Measurements from ENCODE around the gene ARL17B. TPM values are rescaled to one million over a fixed set of nuclear protein-coding genes. Genes with fewer than 3 reads are reported as not detected.
A peak's percentile ranks its signal among the peaks of the same experiment; 100 is the strongest.
"Not testable (repeated sequence)": the region's sequence is repeated elsewhere in the genome, so short reads cannot be mapped to it uniquely, and the experiment has no call there.

Gene ARL17B
- polyA plus RNA-seq, 1 donor = 13.4 TPM

GRCh38 chr17:46253722-46254121 lies 107.8 kb downstream of the ARL17B start:
- DNase-seq = peak in 1 of 2 donors; percentile 21
- H3K4me3 ChIP-seq (ENCODE audit: low read length); H3K4me1 ChIP-seq (ENCODE audit: control insufficient read depth, insufficient read depth, low read length); H3K9me3 ChIP-seq (ENCODE audit: control insufficient read depth, low read depth, low read length); H3K27me3 ChIP-seq (ENCODE audit: control insufficient read depth, insufficient read depth, low read length); H3K36me3 ChIP-seq (ENCODE audit: control insufficient read depth, insufficient read depth, low read length); H3K27ac ChIP-seq (ENCODE audit: low read length): not testable (repeated sequence)
- no CpG with 5 or more reads among the region's 8 CpGs for WGBS (ENCODE audit: insufficient coverage, low lambda C conversion rate)

GRCh38 chr17:46252804-46253203 lies 108.8 kb downstream of the ARL17B start:
- not testable (repeated sequence) for H3K27ac ChIP-seq (ENCODE audit: low read length); H3K27me3 ChIP-seq (ENCODE audit: control insufficient read depth, insufficient read depth, low read length); H3K9me3 ChIP-seq (ENCODE audit: control insufficient read depth, low read depth, low read length); H3K4me1 ChIP-seq (ENCODE audit: control insufficient read depth, insufficient read depth, low read length); H3K36me3 ChIP-seq (ENCODE audit: control insufficient read depth, insufficient read depth, low read length); DNase-seq; H3K4me3 ChIP-seq (ENCODE audit: low read length)
- WGBS (ENCODE audit: insufficient coverage, low lambda C conversion rate) = no CpG with 5 or more reads among the region's 31 CpGs

GRCh38 chr17:46249153-46249552 lies 112.4 kb downstream of the ARL17B start:
- H3K4me3 ChIP-seq (ENCODE audit: low read length); H3K27ac ChIP-seq (ENCODE audit: low read length); H3K9me3 ChIP-seq (ENCODE audit: control insufficient read depth, low read depth, low read length); DNase-seq; H3K27me3 ChIP-seq (ENCODE audit: control insufficient read depth, insufficient read depth, low read length); H3K4me1 ChIP-seq (ENCODE audit: control insufficient read depth, insufficient read depth, low read length); H3K36me3 ChIP-seq (ENCODE audit: control insufficient read depth, insufficient read depth, low read length): not testable (repeated sequence)
- 100% methylated on average over 2 of the region's 3 CpGs for WGBS (ENCODE audit: insufficient coverage, low lambda C conversion rate)

GRCh38 chr17:46244949-46245768 lies 116.4 kb downstream of the ARL17B start:
- not testable (repeated sequence) for H3K36me3 ChIP-seq (ENCODE audit: control insufficient read depth, insufficient read depth, low read length); H3K4me1 ChIP-seq (ENCODE audit: control insufficient read depth, insufficient read depth, low read length); H3K27me3 ChIP-seq (ENCODE audit: control insufficient read depth, insufficient read depth, low read length); H3K9me3 ChIP-seq (ENCODE audit: control insufficient read depth, low read depth, low read length); H3K4me3 ChIP-seq (ENCODE audit: low read length); H3K27ac ChIP-seq (ENCODE audit: low read length); DNase-seq
- WGBS (ENCODE audit: insufficient coverage, low lambda C conversion rate) = 80% methylated on average over 1 of the region's 14 CpGs

GRCh38 chr17:46244339-46244913 lies 117.1 kb downstream of the ARL17B start:
- not testable (repeated sequence) for DNase-seq; H3K36me3 ChIP-seq (ENCODE audit: control insufficient read depth, insufficient read depth, low read length); H3K27me3 ChIP-seq (ENCODE audit: control insufficient read depth, insufficient read depth, low read length); H3K27ac ChIP-seq (ENCODE audit: low read length); H3K9me3 ChIP-seq (ENCODE audit: control insufficient read depth, low read depth, low read length); H3K4me1 ChIP-seq (ENCODE audit: control insufficient read depth, insufficient read depth, low read length); H3K4me3 ChIP-seq (ENCODE audit: low read length)
- no CpG with 5 or more reads among the region's 27 CpGs for WGBS (ENCODE audit: insufficient coverage, low lambda C conversion rate)

- not testable (repeated sequence) for H3K4me1 ChIP-seq (ENCODE audit: control insufficient read depth, insufficient read depth, low read length); H3K27ac ChIP-seq (ENCODE audit: low read length); DNase-seq; H3K27me3 ChIP-seq (ENCODE audit: control insufficient read depth, insufficient read depth, low read length); H3K36me3 ChIP-seq (ENCODE audit: control insufficient read depth, insufficient read depth, low read length); H3K4me3 ChIP-seq (ENCODE audit: low read length); H3K9me3 ChIP-seq (ENCODE audit: control insufficient read depth, low read depth, low read length)
- no CpG with 5 or more reads among the region's 23 CpGs for WGBS (ENCODE audit: insufficient coverage, low lambda C conversion rate)
Observed at GRCh38 chr17:46243928-46244327, 117.6 kb downstream of the ARL17B start.

- H3K36me3 ChIP-seq (ENCODE audit: control insufficient read depth, insufficient read depth, low read length) = not testable (repeated sequence)
Observed at GRCh38 chr17:46243505-46243904, 118.1 kb downstream of the ARL17B start.

GRCh38 chr17:46231359-46231758 lies 130.2 kb downstream of the ARL17B start:
- H3K27ac ChIP-seq (ENCODE audit: low read length); H3K27me3 ChIP-seq (ENCODE audit: control insufficient read depth, insufficient read depth, low read length); H3K36me3 ChIP-seq (ENCODE audit: control insufficient read depth, insufficient read depth, low read length); H3K4me3 ChIP-seq (ENCODE audit: low read length); H3K4me1 ChIP-seq (ENCODE audit: control insufficient read depth, insufficient read depth, low read length); H3K9me3 ChIP-seq (ENCODE audit: control insufficient read depth, low read depth, low read length); DNase-seq: not testable (repeated sequence)
- WGBS (ENCODE audit: insufficient coverage, low lambda C conversion rate) = no CpG with 5 or more reads among the region's 8 CpGs

More at GRCh38 chr17:46243505-46243904, 118.1 kb downstream of the ARL17B start:
- not testable (repeated sequence) for DNase-seq; H3K27me3 ChIP-seq (ENCODE audit: control insufficient read depth, insufficient read depth, low read length); H3K9me3 ChIP-seq (ENCODE audit: control insufficient read depth, low read depth, low read length); H3K4me3 ChIP-seq (ENCODE audit: low read length); H3K4me1 ChIP-seq (ENCODE audit: control insufficient read depth, insufficient read depth, low read length); H3K27ac ChIP-seq (ENCODE audit: low read length)
- WGBS (ENCODE audit: insufficient coverage, low lambda C conversion rate) = no CpG with 5 or more reads among the region's 38 CpGs

- H3K27me3 ChIP-seq (ENCODE audit: control insufficient read depth, insufficient read depth, low read length); H3K9me3 ChIP-seq (ENCODE audit: control insufficient read depth, low read depth, low read length); H3K36me3 ChIP-seq (ENCODE audit: control insufficient read depth, insufficient read depth, low read length); H3K27ac ChIP-seq (ENCODE audit: low read length); H3K4me1 ChIP-seq (ENCODE audit: control insufficient read depth, insufficient read depth, low read length): not testable (repeated sequence)
- peak; percentile 74 to 96 for DNase-seq
- H3K4me3 ChIP-seq (ENCODE audit: low read length) = peak overlapping the region; percentile 33
- WGBS (ENCODE audit: insufficient coverage, low lambda C conversion rate) = 0% methylated on average over 10 of the region's 22 CpGs
Observed at GRCh38 chr17:46225274-46225794, 136.2 kb downstream of the ARL17B start.

- not testable (repeated sequence) for H3K27ac ChIP-seq (ENCODE audit: low read length); H3K36me3 ChIP-seq (ENCODE audit: control insufficient read depth, insufficient read depth, low read length); H3K4me1 ChIP-seq (ENCODE audit: control insufficient read depth, insufficient read depth, low read length); H3K9me3 ChIP-seq (ENCODE audit: control insufficient read depth, low read depth, low read length); H3K27me3 ChIP-seq (ENCODE audit: control insufficient read depth, insufficient read depth, low read length)
- peak overlapping the region; percentile 33 for H3K4me3 ChIP-seq (ENCODE audit: low read length)
- no CpG with 5 or more reads among the region's 54 CpGs for WGBS (ENCODE audit: insufficient coverage, low lambda C conversion rate)
- DNase-seq = peak in 1 of 2 donors; percentile 62
Observed at GRCh38 chr17:46224864-46225263, 136.7 kb downstream of the ARL17B start.

Measured in large intestine (tissue), 3 donors.